A549 (cell line): ENCODE measurements around the gene KDM4B. TPM values are rescaled to one million over a fixed set of nuclear protein-coding genes. Genes with fewer than 3 reads are reported as not detected.

ENCODE experiments used
- ATAC-seq, 2 experiments: fragments of 200-7000 bp in 1 of 2; fragments of >200 bp in 1 of 2; cut with Nextera tagmentation in 1 of 2; cut with Tn5 transposase in 1 of 2; 3 replicates each; pipeline versions ENCODE4 v1.8.0 to v1.9.1; 2018 to 2020; ENCODE audit warnings: mild to moderate bottlenecking in 1 of 2, moderate library complexity in 1 of 2
- CTCF ChIA-PET: fragments of 300-600 bp; sonication (Branson Sonifier 250); formaldehyde crosslinking; extraction: SDS; loops from one replicate; lab custom pipeline; 2021; ENCODE audit warnings: antibody characterized with exemption, inconsistent platforms; lab: Yijun Ruan, JAX
- POLR2A ChIA-PET: fragments of 350-600 bp; formaldehyde crosslinking; extraction: SDS; loops from one replicate; lab custom pipeline; 2021; ENCODE audit warnings: antibody characterized with exemption, inconsistent platforms; lab: Yijun Ruan, JAX
- DNase-seq, 2 experiments: peaks; one replicate each; pipeline versions ENCODE4 v3.0.0 to v3.0.0-alpha.2; 2011 to 2016; ENCODE audit warnings: low read depth in 1 of 2, low spot score in 1 of 2
- FAIRE-seq: peaks from 2 replicates; lab custom pipeline; 2011; peaks lifted over from hg19 to GRCh38; lab: Jason Lieb, UNC
- H3K27ac ChIP-seq, 2 experiments: fragments of >200 bp; sonication (Bioruptor Twin); formaldehyde crosslinking; 3 replicates each; pipeline ENCODE4 v1.5.1; 2016 to 2017
- H3K4me1 ChIP-seq: fragments of >200 bp; sonication (Bioruptor Twin); formaldehyde crosslinking; 3 replicates; pipeline ENCODE4 v1.6.1; 2016
- H3K4me2 ChIP-seq: fragments of >200 bp; sonication (Bioruptor Twin); formaldehyde crosslinking; 3 replicates; pipeline ENCODE4 v1.6.1; 2016
- H3K4me3 ChIP-seq: fragments of >200 bp; sonication (Bioruptor Twin); formaldehyde crosslinking; 3 replicates; pipeline ENCODE4 v1.5.1; 2016
- H3K9me3 ChIP-seq: fragments of >200 bp; sonication (Bioruptor Twin); formaldehyde crosslinking; 3 replicates; pipeline ENCODE4 v1.6.1; 2016
- BCL3 ChIP-seq: fragments of >200 bp; sonication (Bioruptor Twin); formaldehyde crosslinking; IDR thresholded peaks from 3 replicates; pipeline ENCODE4 v1.6.1; 2016
- CBX8 ChIP-seq: fragments of 200-600 bp; sonication (generic); IDR thresholded peaks from 2 replicates; pipeline ENCODE4 v1.6.1; 2016
- CEBPB ChIP-seq, 2 experiments: fragments of >200 bp in 1 of 2; sonication (Bioruptor Twin) in 1 of 2; formaldehyde crosslinking in 1 of 2; IDR thresholded peaks; 2 replicates each; pipeline ENCODE4 v1.6.1; 2012 to 2016
- EHMT2 ChIP-seq: fragments of 200-600 bp; sonication (generic); IDR thresholded peaks from 2 replicates; pipeline ENCODE4 v1.6.1; 2016; ENCODE audit warnings: antibody characterized with exemption, low read depth, mild to moderate bottlenecking, moderate library complexity
- ELK1 ChIP-seq: fragments of 150-350 bp; IDR thresholded peaks from 2 replicates; pipeline ENCODE4 v1.6.1; 2014; ENCODE audit warnings: low read depth, mild to moderate bottlenecking, low read length
- HOXA7 ChIP-seq: fragments of 250-450 bp; sonication (Bioruptor Pico); IDR thresholded peaks from 2 replicates; pipeline ENCODE4 v1.5.0; 2020; ENCODE audit warnings: mild to moderate bottlenecking, moderate library complexity
- HOXB13 ChIP-seq: fragments of 250-450 bp; sonication (Bioruptor Pico); IDR thresholded peaks from 2 replicates; pipeline ENCODE4 v1.5.0; 2020; ENCODE audit warnings: low read depth, mild to moderate bottlenecking, moderate library complexity
- JUN ChIP-seq, 2 experiments: fragments of >200 bp; sonication (Bioruptor Twin); formaldehyde crosslinking; IDR thresholded peaks; 2 replicates in 1 of 2; 3 replicates in 1 of 2; pipeline ENCODE4 v1.6.1; 2016 to 2017
- JUNB ChIP-seq: fragments of >200 bp; sonication (Bioruptor Twin); formaldehyde crosslinking; IDR thresholded peaks from 2 replicates; pipeline ENCODE4 v1.6.1; 2016
- KDM1A ChIP-seq: fragments of 200-600 bp; sonication (generic); IDR thresholded peaks from 2 replicates; pipeline ENCODE4 v1.6.1; 2016; ENCODE audit warnings: low read depth, mild to moderate bottlenecking
- KDM5A ChIP-seq: fragments of 200-600 bp; sonication (generic); IDR thresholded peaks from 2 replicates; pipeline ENCODE4 v1.6.1; 2016; ENCODE audit warnings: antibody characterized with exemption, mild to moderate bottlenecking
- MAFK ChIP-seq: fragments of 450-650 bp; IDR thresholded peaks from 2 replicates; pipeline ENCODE4 v1.6.1; 2014; ENCODE audit not compliant: partially characterized antibody
- MAZ ChIP-seq: fragments of 150-350 bp; IDR thresholded peaks from 2 replicates; pipeline ENCODE4 v1.6.1; 2014; ENCODE audit warnings: antibody characterized with exemption, low read depth, low read length, borderline replicate concordance
- MYC ChIP-seq: IDR thresholded peaks from 2 replicates; pipeline ENCODE4 v1.6.1; 2012; ENCODE audit warnings: mild to moderate bottlenecking, inconsistent platforms, low read length, improper control_type of control experiment, borderline replicate concordance
- NR3C1 ChIP-seq: fragments of >200 bp; sonication (Bioruptor Twin); formaldehyde crosslinking; IDR thresholded peaks from 3 replicates; pipeline ENCODE4 v1.6.1; 2017
- POLR2A ChIP-seq: IDR thresholded peaks from 2 replicates; pipeline ENCODE4 v1.6.1; 2012; ENCODE audit warnings: mild to moderate bottlenecking, low read length
- RARB ChIP-seq: fragments of 250-450 bp; sonication (Bioruptor Pico); IDR thresholded peaks from 2 replicates; pipeline ENCODE4 v1.8.0; 2021; ENCODE audit warnings: mild to moderate bottlenecking, moderate library complexity
- REST ChIP-seq: fragments of 200-600 bp; sonication (generic); IDR thresholded peaks from 2 replicates; pipeline ENCODE4 v1.6.1; 2016; ENCODE audit warnings: antibody characterized with exemption, mild to moderate bottlenecking, moderate library complexity
- SMC3 ChIP-seq: fragments of >200 bp; sonication (Bioruptor Twin); formaldehyde crosslinking; IDR thresholded peaks from 3 replicates; pipeline ENCODE4 v1.6.1; 2018; ENCODE audit warnings: inconsistent platforms
- TFCP2L1 ChIP-seq: fragments of 250-450 bp; sonication (Bioruptor Pico); IDR thresholded peaks from 2 replicates; pipeline ENCODE4 v1.5.0; 2021; ENCODE audit warnings: mild to moderate bottlenecking
- ZFP36 ChIP-seq: fragments of 450-650 bp; IDR thresholded peaks from 2 replicates; pipeline ENCODE4 v1.6.1; 2014; ENCODE audit warnings: borderline replicate concordance; ENCODE audit not compliant: partially characterized antibody
- ZSCAN20 ChIP-seq: fragments of 250-450 bp; sonication (Bioruptor Pico); IDR thresholded peaks from 2 replicates; pipeline ENCODE4 v1.8.0; 2022; ENCODE audit warnings: mild to moderate bottlenecking, moderate library complexity
- WGBS: methylation state at CpG from one replicate; pipeline ENCODE4 v1.1.6; 2017; ENCODE audit errors: missing lambda C conversion rate; 5-methylcytosine and 5-hydroxymethylcytosine counted together
- polyA plus RNA-seq, 4 experiments: library from polyadenylated mRNA; depleted of rRNA in 3 of 4; stranded (reverse); fragments of >200 nt; fragmentation: RNase III in 1 of 4; extraction: RNeasy Plus Mini Kit Qiagen cat#74134 plus additional on column Dnase treatment in 1 of 4; gene quantifications; 2 replicates in 3 of 4; 3 replicates in 1 of 4; pipeline ENCODE4 v1.2.3, GENCODE V29; 2011 to 2017

The KDM4B gene
- polyA plus RNA-seq, 2 of the 4 experiments (the other 2 are of a cell fraction), result 3.0 to 4.6 TPM

- ChIA-PET POLR2A (no interaction called here), CTCF (interaction anchor here (1.0 to 6.6 kb wide), 4 partner anchors 11 to 563 kb away, joined by 3 to 41 read pairs (median 5); no protein-coding TSS in a partner anchor)
- no peak overlapping the region for H3K27ac ChIP-seq
- ATAC-seq (no peak), DNase-seq (no peak), FAIRE-seq (no peak)
- H3K4me3 ChIP-seq, result no peak overlapping the region
- H3K9me3 ChIP-seq, result no peaks in the 10 kb centered on the region
- no peak overlapping the region for H3K4me2 ChIP-seq
- whole genome bisulfite sequencing, result 83% methylated on average over 6 of the region's 16 CpGs
- TF ChIP-seq JUNB (no peak), KDM5A (no peak), SMC3 (no peak), POLR2A (no peak), BCL3 (no peak), HOXA7 (CRISPR knock-in tag) (no peak), CEBPB (IDR thresholded peaks at IDR 0.05) (no peak), CBX8 (no peak), MAFK (no peak), TFCP2L1 (CRISPR knock-in tag) (no peak), EHMT2 (no peak), ELK1 (no peak), JUN (IDR thresholded peaks at IDR 0.05) (no peak), NR3C1 (no peak)
- no peaks in the 10 kb centered on the region for H3K4me1 ChIP-seq
Measured at GRCh38 chr19:5016268-5016667, 47.4 kb downstream of the KDM4B start.

- TF ChIP-seq MYC (no peak), KDM1A (no peak), HOXB13 (no peak), ZSCAN20 (no peak), MAZ (no peak), REST (no peak), ZFP36 (no peak), RARB (CRISPR knock-in tag) (no peak), HOXA7 (CRISPR knock-in tag) (no peak)
- 82% methylated on average over 11 of the region's 14 CpGs for WGBS
- H3K4me2 ChIP-seq, result no peak overlapping the region
- H3K4me1 ChIP-seq, result no peaks in the 10 kb centered on the region
- H3K9me3 ChIP-seq, result no peaks in the 10 kb centered on the region
- no peak for ATAC-seq
- H3K4me3 ChIP-seq, result no peak overlapping the region
- DNase-seq, result no peak
- H3K27ac ChIP-seq, result no peak overlapping the region
- POLR2A ChIA-PET, result no interaction called here
- no peak for FAIRE-seq
- CTCF ChIA-PET, result interaction anchor here (1.7 to 6.6 kb wide), 2 partner anchors 14 to 15 kb away, joined by 7 to 41 read pairs; no protein-coding TSS in a partner anchor
Measured at GRCh38 chr19:5016781-5017180, 47.9 kb downstream of the KDM4B start.
